ENCODE data around the gene ACTN3. TPM values are rescaled to one million over a fixed set of nuclear protein-coding genes. Genes with fewer than 3 reads are reported as not detected.

Gene ACTN3
- total RNA-seq, 1 donor from 2014 or later = not detected

- H3K27ac Mint-ChIP-seq (ENCODE audit: unreplicated experiment) = no peak overlapping the region
Measured at GRCh38 chr11:66505276-66505816, 41.4 kb upstream of the ACTN3 start.

GRCh38 chr11:66509131-66509561, 37.6 kb upstream of the ACTN3 start:
- Histone ChIP-seq H3K4me3 (ENCODE audit: insufficient read depth, low read depth, low read length) (no peak overlapping the region), H3K4me2 (ENCODE audit: low read length) (no peak overlapping the region), H3K9me3 (ENCODE audit: insufficient read depth, low read depth, low read length) (no peaks in the 10 kb centered on the region), H2AFZ (ENCODE audit: low read depth, low read length) (no peak overlapping the region), H4K20me1 (ENCODE audit: insufficient read depth, low read length) (no peaks in the 10 kb centered on the region), H3K9ac (ENCODE audit: low read length) (no peak overlapping the region), H3K4me1 (ENCODE audit: insufficient read depth, low read length) (peaks cover 7% of the 10 kb centered on the region), H3K36me3 (ENCODE audit: insufficient read depth, low read length) (peaks cover 3% of the 10 kb centered on the region), H3K27me3 (ENCODE audit: insufficient read depth, low read length) (no peaks in the 10 kb centered on the region), H3K27ac (ENCODE audit: low read depth, low read length) (no peak overlapping the region), H3K79me2 (ENCODE audit: insufficient read depth, low read length) (peaks cover 12% of the 10 kb centered on the region)
- H3K9me3 Mint-ChIP-seq (ENCODE audit: unreplicated experiment) = no peaks in the 10 kb centered on the region
- peak overlapping the region; percentile 54 for H3K4me3 Mint-ChIP-seq (ENCODE audit: unreplicated experiment)
- no peak for DNase-seq (ENCODE audit: low read depth)
- H3K4me1 Mint-ChIP-seq (ENCODE audit: low read depth, unreplicated experiment) = peaks cover 4% of the 10 kb centered on the region
- no peaks in the 10 kb centered on the region for H3K27me3 Mint-ChIP-seq (ENCODE audit: low read depth, unreplicated experiment)
- H3K36me3 Mint-ChIP-seq (ENCODE audit: low read depth, unreplicated experiment) = peaks cover 16% of the 10 kb centered on the region
- H3K27ac Mint-ChIP-seq (ENCODE audit: unreplicated experiment) = no peak overlapping the region
- FAIRE-seq = no peak
- TF ChIP-seq CTCF (IDR thresholded peaks at IDR 0.05; ENCODE audit: insufficient read depth, low read depth, low read length) = no peak

More at GRCh38 chr11:66505276-66505816, 41.4 kb upstream of the ACTN3 start:
- Histone ChIP-seq H3K9me3 (ENCODE audit: insufficient read depth, low read depth, low read length) (no peaks in the 10 kb centered on the region), H3K79me2 (ENCODE audit: insufficient read depth, low read length) (no peaks in the 10 kb centered on the region), H4K20me1 (ENCODE audit: insufficient read depth, low read length) (no peaks in the 10 kb centered on the region), H3K27me3 (ENCODE audit: insufficient read depth, low read length) (no peaks in the 10 kb centered on the region), H3K4me2 (ENCODE audit: low read length) (no peak overlapping the region), H2AFZ (ENCODE audit: low read depth, low read length) (no peak overlapping the region), H3K36me3 (ENCODE audit: insufficient read depth, low read length) (peaks cover 3% of the 10 kb centered on the region), H3K4me3 (ENCODE audit: insufficient read depth, low read depth, low read length) (no peak overlapping the region), H3K9ac (ENCODE audit: low read length) (no peak overlapping the region), H3K27ac (ENCODE audit: low read depth, low read length) (no peak overlapping the region), H3K4me1 (ENCODE audit: insufficient read depth, low read length) (no peaks in the 10 kb centered on the region)
- peaks cover 14% of the 10 kb centered on the region for H3K36me3 Mint-ChIP-seq (ENCODE audit: low read depth, unreplicated experiment)
- H3K4me1 Mint-ChIP-seq (ENCODE audit: low read depth, unreplicated experiment) = no peaks in the 10 kb centered on the region
- TF ChIP-seq CTCF (IDR thresholded peaks at IDR 0.05; ENCODE audit: insufficient read depth, low read depth, low read length) (no peak), EZH2 (IDR thresholded peaks at IDR 0.05; ENCODE audit: insufficient read depth, low read length) (no peak)
- no peak overlapping the region for H3K4me3 Mint-ChIP-seq (ENCODE audit: unreplicated experiment)
- H3K9me3 Mint-ChIP-seq (ENCODE audit: unreplicated experiment) = no peaks in the 10 kb centered on the region
- no peak for FAIRE-seq
- DNase-seq (ENCODE audit: low read depth) = no peak
- H3K27me3 Mint-ChIP-seq (ENCODE audit: low read depth, unreplicated experiment) = no peaks in the 10 kb centered on the region

GRCh38 chr11:66510271-66510989, 36.3 kb upstream of the ACTN3 start, which contains the start of gene BBS1:
TSS of gene BBS1 (plus strand) at chr11:66510635. CDS start at chr11:66510660, 25 bp downstream.
- Histone ChIP-seq H2AFZ (ENCODE audit: low read depth, low read length) (peak within 1 kb of the TSS; percentile 89), H3K4me2 (ENCODE audit: low read length) (peak within 1 kb of the TSS; percentile 99), H3K9me3 (ENCODE audit: insufficient read depth, low read depth, low read length) (no peaks in the 10 kb centered on the region), H3K4me3 (ENCODE audit: insufficient read depth, low read depth, low read length) (peak within 1 kb of the TSS; percentile 99), H3K36me3 (ENCODE audit: insufficient read depth, low read length) (no peaks in the 10 kb centered on the region), H3K9ac (ENCODE audit: low read length) (peak within 1 kb of the TSS; percentile 93), H3K4me1 (ENCODE audit: insufficient read depth, low read length) (peaks cover 7% of the 10 kb centered on the region), H3K79me2 (ENCODE audit: insufficient read depth, low read length) (peaks cover 12% of the 10 kb centered on the region), H3K27me3 (ENCODE audit: insufficient read depth, low read length) (no peaks in the 10 kb centered on the region), H4K20me1 (ENCODE audit: insufficient read depth, low read length) (no peaks in the 10 kb centered on the region), H3K27ac (ENCODE audit: low read depth, low read length) (peak within 1 kb of the TSS; percentile 67)
- DNase-seq (ENCODE audit: low read depth) = peak; percentile 59
- peak within 1 kb of the TSS; percentile 87 for H3K27ac Mint-ChIP-seq (ENCODE audit: unreplicated experiment)
- H3K27me3 Mint-ChIP-seq (ENCODE audit: low read depth, unreplicated experiment) = no peaks in the 10 kb centered on the region
- peaks cover 4% of the 10 kb centered on the region for H3K4me1 Mint-ChIP-seq (ENCODE audit: low read depth, unreplicated experiment)
- H3K9me3 Mint-ChIP-seq (ENCODE audit: unreplicated experiment) = no peaks in the 10 kb centered on the region
- TF ChIP-seq EZH2 (IDR thresholded peaks at IDR 0.05; ENCODE audit: insufficient read depth, low read length) = no peak
- TF ChIP-seq CTCF (IDR thresholded peaks at IDR 0.05; ENCODE audit: insufficient read depth, low read depth, low read length) = no peak
- peaks cover 19% of the 10 kb centered on the region for H3K36me3 Mint-ChIP-seq (ENCODE audit: low read depth, unreplicated experiment)
- peak within 1 kb of the TSS; percentile 98 for H3K4me3 Mint-ChIP-seq (ENCODE audit: unreplicated experiment)
- no peak for FAIRE-seq

Measured in astrocyte (in vitro differentiated cells and primary cell).